ENCODE data around the gene DAGLA.

Gene DAGLA

GRCh38 chr11:61768376-61769076 lies 88.3 kb downstream of the DAGLA start:
- no peak for DNase-seq

GRCh38 chr11:61769169-61769920 lies 89.2 kb downstream of the DAGLA start:
- DNase-seq: no peak

- DNase-seq: no peak
Measured at GRCh38 chr11:61769946-61770683, 89.9 kb downstream of the DAGLA start.

GRCh38 chr11:61771195-61771894 lies 91.2 kb downstream of the DAGLA start:
- DNase-seq: no peak

- no peak for DNase-seq
Measured at GRCh38 chr11:61771985-61772455, 91.8 kb downstream of the DAGLA start.

- DNase-seq: no peak
Measured at GRCh38 chr11:61773356-61773755, 93.2 kb downstream of the DAGLA start.

- DNase-seq: no peak
Measured at GRCh38 chr11:61773809-61774208, 93.6 kb downstream of the DAGLA start.

- no peak for DNase-seq
Measured at GRCh38 chr11:61774411-61774810, 94.2 kb downstream of the DAGLA start.

GRCh38 chr11:61775106-61775505 lies 94.9 kb downstream of the DAGLA start:
- no peak for DNase-seq

GRCh38 chr11:61775606-61776554 lies 95.7 kb downstream of the DAGLA start:
- no peak for DNase-seq

- peak; percentile 64 for DNase-seq
Measured at GRCh38 chr11:61776561-61777075, 96.4 kb downstream of the DAGLA start.

- peak; percentile 68 for DNase-seq
Measured at GRCh38 chr11:61777234-61778090, 97.3 kb downstream of the DAGLA start.

- no peak for DNase-seq
Measured at GRCh38 chr11:61778357-61778886, 98.2 kb downstream of the DAGLA start.

GRCh38 chr11:61778920-61779650 lies 98.9 kb downstream of the DAGLA start:
- no peak for DNase-seq

- no peak for DNase-seq
Measured at GRCh38 chr11:61779666-61780525, 99.7 kb downstream of the DAGLA start.

GRCh38 chr11:61780581-61781162 lies 100.5 kb downstream of the DAGLA start:
- DNase-seq: no peak

- no peak for DNase-seq
Measured at GRCh38 chr11:61781585-61781984, 101.4 kb downstream of the DAGLA start.

GRCh38 chr11:61782299-61782698 lies 102.1 kb downstream of the DAGLA start:
- no peak for DNase-seq
